ENCODE data around the gene SLK.
A peak's percentile ranks its signal among the peaks of the same experiment; 100 is the strongest.

GRCh38 chr10:104054430-104054829 is 87.5 kb downstream of the SLK start:
- no peak for TF ChIP-seq RAD21 (conservative IDR thresholded peaks at IDR 0.05 in 1 of 2, IDR thresholded peaks at IDR 0.05 in 1 of 2)
- peak; percentile 58 for TF ChIP-seq MAX (IDR thresholded peaks at IDR 0.05)
- no peak for TF ChIP-seq PHF8 (IDR thresholded peaks at IDR 0.05; ENCODE audit: borderline replicate concordance, low read depth)
- no peak for TF ChIP-seq POLR2A (IDR thresholded peaks at IDR 0.05; ENCODE audit: low read length)

Data from A549 (cell line).